DND-41 (cell line): ENCODE measurements around the gene PER1.

Source experiments
- EZH2 ChIP-seq: IDR thresholded peaks from 3 replicates; pipeline ENCODE4 v1.6.1; 2012; ENCODE audit warnings: borderline replicate concordance, low read depth, mild to moderate bottlenecking, moderate library complexity, low read length, inconsistent platforms; ENCODE audit not compliant: severe bottlenecking
- TF ChIP-seq, protein P1 (sequence below): IDR thresholded peaks from 2 replicates; pipeline ENCODE4 v1.5.1; 2012; ENCODE audit warnings: borderline replicate concordance, low read length, moderate library complexity, mild to moderate bottlenecking; ENCODE audit not compliant: poor library complexity, severe bottlenecking; ENCODE audit errors: extremely low read depth

DNA sequence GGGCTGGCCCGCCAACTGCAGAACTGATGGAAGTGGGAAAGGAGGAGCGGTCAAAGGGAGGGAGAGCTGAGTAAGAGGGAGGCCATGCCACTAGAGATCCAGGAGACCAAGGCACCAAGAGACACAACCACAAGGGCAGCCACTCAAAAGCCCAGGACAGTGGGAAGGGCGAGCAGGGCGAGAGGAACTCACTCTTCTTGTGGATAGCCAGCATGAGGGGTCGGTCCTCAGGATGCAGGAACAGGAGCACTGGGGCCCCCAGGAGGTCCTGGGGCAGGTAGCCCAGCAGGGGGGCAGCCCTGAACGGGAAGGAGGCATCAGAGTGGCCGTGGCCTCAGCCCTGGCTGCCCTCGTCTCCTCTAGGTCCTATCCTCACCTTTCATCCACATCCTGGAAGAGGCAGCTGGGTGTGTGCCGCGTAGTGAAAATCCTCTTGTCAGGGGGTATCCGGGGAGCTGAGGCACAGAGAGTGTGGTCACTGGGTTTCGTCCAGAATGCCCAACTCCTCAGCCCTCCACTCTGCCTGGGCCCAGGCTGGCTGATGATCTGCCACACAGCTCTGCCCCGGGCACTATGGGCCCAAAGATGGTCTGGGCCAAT lies 4.3 kb downstream of the PER1 start:
- TF ChIP-seq, protein P1, sequence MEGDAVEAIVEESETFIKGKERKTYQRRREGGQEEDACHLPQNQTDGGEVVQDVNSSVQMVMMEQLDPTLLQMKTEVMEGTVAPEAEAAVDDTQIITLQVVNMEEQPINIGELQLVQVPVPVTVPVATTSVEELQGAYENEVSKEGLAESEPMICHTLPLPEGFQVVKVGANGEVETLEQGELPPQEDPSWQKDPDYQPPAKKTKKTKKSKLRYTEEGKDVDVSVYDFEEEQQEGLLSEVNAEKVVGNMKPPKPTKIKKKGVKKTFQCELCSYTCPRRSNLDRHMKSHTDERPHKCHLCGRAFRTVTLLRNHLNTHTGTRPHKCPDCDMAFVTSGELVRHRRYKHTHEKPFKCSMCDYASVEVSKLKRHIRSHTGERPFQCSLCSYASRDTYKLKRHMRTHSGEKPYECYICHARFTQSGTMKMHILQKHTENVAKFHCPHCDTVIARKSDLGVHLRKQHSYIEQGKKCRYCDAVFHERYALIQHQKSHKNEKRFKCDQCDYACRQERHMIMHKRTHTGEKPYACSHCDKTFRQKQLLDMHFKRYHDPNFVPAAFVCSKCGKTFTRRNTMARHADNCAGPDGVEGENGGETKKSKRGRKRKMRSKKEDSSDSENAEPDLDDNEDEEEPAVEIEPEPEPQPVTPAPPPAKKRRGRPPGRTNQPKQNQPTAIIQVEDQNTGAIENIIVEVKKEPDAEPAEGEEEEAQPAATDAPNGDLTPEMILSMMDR, result no peak
- no peak for TF ChIP-seq EZH2
